ENCODE results near the gene LMX1B. TPM values are rescaled to one million over a fixed set of nuclear protein-coding genes. Genes with fewer than 3 reads are reported as not detected.

LMX1B gene
- total and polyA plus RNA-seq, 8 donors: 0.20 TPM; not detected in 7

GRCh38 chr9:126605792-126606482, 7.8 kb upstream of the LMX1B start:
- Histone ChIP-seq H3K27me3 (peaks cover 8 to 53% (median 22%) of the 10 kb centered on the region in 3 donors), H3K9me3 (no peaks in the 10 kb centered on the region), H3K27ac (no peak overlapping the region), H3K36me3 (no peaks in the 10 kb centered on the region), H3K4me1 (peaks cover 7 to 12% (median 9%) of the 10 kb centered on the region in 4 donors), H3K4me3 (no peak overlapping the region)
- intact Hi-C loops (cut with DNase I; ENCODE audit: low total_unique reads): no loop called here
- DNase-seq: no peak
- WGBS, 5 donors: 66 to 72% (median 69%) methylated on average over 12 of the region's 12 CpGs
- TF ChIP-seq CTCF (IDR thresholded peaks at IDR 0.05) (no peak), EP300 (IDR thresholded peaks at IDR 0.05) (no peak), POLR2AphosphoS5 (IDR thresholded peaks at IDR 0.05) (no peak), POLR2A (IDR thresholded peaks at IDR 0.05) (no peak)

- WGBS, 5 donors: 51 to 66% (median 65%) methylated on average over 3 of the region's 3 CpGs
- H3K36me3 ChIP-seq: no peaks in the 10 kb centered on the region
- intact Hi-C loops (cut with DNase I; ENCODE audit: low total_unique reads): no loop called here
- TF ChIP-seq POLR2AphosphoS5 (IDR thresholded peaks at IDR 0.05): no peak
- no peak for TF ChIP-seq POLR2A (IDR thresholded peaks at IDR 0.05)
- TF ChIP-seq CTCF (IDR thresholded peaks at IDR 0.05): no peak
- no peak for TF ChIP-seq EP300 (IDR thresholded peaks at IDR 0.05)
- H3K4me3 ChIP-seq: no peak overlapping the region
- H3K27me3 ChIP-seq: peaks cover 11 to 59% (median 28%) of the 10 kb centered on the region in 3 donors
- no peak overlapping the region for H3K27ac ChIP-seq
- H3K9me3 ChIP-seq: no peaks in the 10 kb centered on the region
- no peak for DNase-seq
- H3K4me1 ChIP-seq: peaks cover 11 to 17% (median 14%) of the 10 kb centered on the region in 4 donors
Observed at GRCh38 chr9:126606483-126606870, 7.3 kb upstream of the LMX1B start.

GRCh38 chr9:126607086-126607485, 6.6 kb upstream of the LMX1B start:
- H3K4me1 ChIP-seq: peaks cover 15 to 23% (median 21%) of the 10 kb centered on the region in 4 donors
- no peaks in the 10 kb centered on the region for H3K36me3 ChIP-seq
- WGBS, 5 donors: 27 to 67% (median 37%) methylated on average over 1 of the region's 1 CpG
- intact Hi-C loops (cut with DNase I; ENCODE audit: low total_unique reads): no loop called here
- TF ChIP-seq POLR2AphosphoS5 (IDR thresholded peaks at IDR 0.05): no peak
- peaks cover 11 to 65% (median 34%) of the 10 kb centered on the region in 3 donors for H3K27me3 ChIP-seq
- no peak for DNase-seq
- H3K9me3 ChIP-seq: no peaks in the 10 kb centered on the region
- no peak overlapping the region for H3K27ac ChIP-seq
- no peak overlapping the region for H3K4me3 ChIP-seq

GRCh38 chr9:126607731-126608130, 6.0 kb upstream of the LMX1B start:
- Histone ChIP-seq H3K4me1 (peaks cover 21 to 30% (median 27%) of the 10 kb centered on the region in 4 donors), H3K4me3 (no peak overlapping the region), H3K27me3 (peaks cover 17 to 71% (median 40%) of the 10 kb centered on the region in 3 donors), H3K9me3 (no peaks in the 10 kb centered on the region), H3K27ac (no peak overlapping the region), H3K36me3 (no peaks in the 10 kb centered on the region)
- WGBS, 5 donors: 57 to 74% (median 60%) methylated on average over 7 of the region's 7 CpGs
- intact Hi-C loops (cut with DNase I; ENCODE audit: low total_unique reads): no loop called here
- no peak for TF ChIP-seq EP300 (IDR thresholded peaks at IDR 0.05)
- no peak for TF ChIP-seq POLR2AphosphoS5 (IDR thresholded peaks at IDR 0.05)
- TF ChIP-seq POLR2A (IDR thresholded peaks at IDR 0.05): no peak
- TF ChIP-seq CTCF (IDR thresholded peaks at IDR 0.05): no peak
- no peak for DNase-seq

- H3K27me3 ChIP-seq: peaks cover 23 to 79% (median 48%) of the 10 kb centered on the region in 3 donors
Observed at GRCh38 chr9:126608551-126608950, 5.2 kb upstream of the LMX1B start.

More at GRCh38 chr9:126608551-126608950, 5.2 kb upstream of the LMX1B start:
- Histone ChIP-seq H3K36me3 (no peaks in the 10 kb centered on the region), H3K27ac (no peak overlapping the region), H3K4me1 (peaks cover 29 to 38% (median 35%) of the 10 kb centered on the region in 4 donors), H3K4me3 (no peak overlapping the region), H3K9me3 (no peaks in the 10 kb centered on the region)
- TF ChIP-seq CTCF (IDR thresholded peaks at IDR 0.05) (no peak), POLR2A (IDR thresholded peaks at IDR 0.05) (no peak), POLR2AphosphoS5 (IDR thresholded peaks at IDR 0.05) (no peak), EP300 (IDR thresholded peaks at IDR 0.05) (no peak)
- DNase-seq: no peak
- intact Hi-C loops (cut with DNase I; ENCODE audit: low total_unique reads): no loop called here
- WGBS, 5 donors: 77 to 88% (median 85%) methylated on average over 3 to 8 of the region's 8 CpGs

Measured in stomach (tissue), 9 donors.